OCI-LY1 (cell line): ENCODE measurements around the gene P2RY12.

Experiments
- H2AFZ ChIP-seq: fragments of 200-600 bp; sonication (generic), shearing (Covaris generic); 2 replicates; pipeline ENCODE4 v1.6.0; 2014; ENCODE audit warnings: antibody characterized with exemption, mild to moderate bottlenecking, low read length
- H3F3A ChIP-seq: fragments of 200-600 bp; sonication (generic), shearing (Covaris generic); 2 replicates; pipeline ENCODE4 v1.6.0; 2014; ENCODE audit warnings: mild to moderate bottlenecking, antibody characterized with exemption, low read length, moderate library complexity; ENCODE audit not compliant: insufficient read depth
- H3K27ac ChIP-seq: fragments of 200-600 bp; sonication (generic); 2 replicates; pipeline ENCODE4 v1.5.1; 2014; ENCODE audit warnings: low read length, mixed run types, mild to moderate bottlenecking, low read depth; ENCODE audit not compliant: poor library complexity, severe bottlenecking
- H3K27me3 ChIP-seq: fragments of 200-600 bp; sonication (generic); 2 replicates; pipeline ENCODE4 v1.6.0; 2014; ENCODE audit warnings: antibody characterized with exemption, mild to moderate bottlenecking, low read length, moderate library complexity; ENCODE audit not compliant: insufficient read depth
- H3K36me3 ChIP-seq: fragments of 200-600 bp; sonication (generic); 2 replicates; pipeline ENCODE4 v1.6.1; 2014; ENCODE audit warnings: mild to moderate bottlenecking, antibody characterized with exemption, low read length, moderate library complexity, mixed read lengths; ENCODE audit not compliant: insufficient read depth
- H3K4me1 ChIP-seq: fragments of 200-600 bp; sonication (generic); 2 replicates; pipeline ENCODE4 v1.5.1; 2014; ENCODE audit warnings: mild to moderate bottlenecking, low read length, moderate library complexity; ENCODE audit not compliant: insufficient read depth, severe bottlenecking
- H3K4me2 ChIP-seq: fragments of 200-600 bp; sonication (generic), shearing (Covaris generic); 2 replicates; pipeline ENCODE4 v1.6.1; 2014; ENCODE audit warnings: low read length
- H3K4me3 ChIP-seq: fragments of 200-600 bp; sonication (generic); 2 replicates; pipeline ENCODE4 v1.5.1; 2014; ENCODE audit warnings: low read length, low read depth, mild to moderate bottlenecking, mixed read lengths; ENCODE audit not compliant: poor library complexity, severe bottlenecking
- H3K79me2 ChIP-seq: fragments of 200-600 bp; shearing (Covaris generic); 2 replicates; pipeline ENCODE4 v1.6.1; 2016; ENCODE audit warnings: mixed run types, low read length, mixed read lengths; ENCODE audit not compliant: insufficient read depth
- H3K9ac ChIP-seq: fragments of 200-600 bp; sonication (generic), shearing (Covaris generic); 2 replicates; pipeline ENCODE4 v1.6.1; 2014; ENCODE audit warnings: mild to moderate bottlenecking, low read length, mixed read lengths
- H3K9me2 ChIP-seq: fragments of 200-600 bp; sonication (generic), shearing (Covaris generic); 2 replicates; pipeline ENCODE4 v1.6.1; 2014; ENCODE audit warnings: low read depth, mild to moderate bottlenecking, low read length, mixed read lengths
- H3K9me3 ChIP-seq: fragments of 200-600 bp; shearing (Covaris generic); 2 replicates; pipeline ENCODE4 v1.6.1; 2014; ENCODE audit warnings: low read length, mixed read lengths
- H4K20me1 ChIP-seq: fragments of 200-600 bp; sonication (generic), shearing (Covaris generic); 2 replicates; pipeline ENCODE4 v1.6.0; 2016; ENCODE audit warnings: mild to moderate bottlenecking, low read length; ENCODE audit not compliant: insufficient read depth
- CTCF ChIP-seq: fragments of 200-600 bp; sonication (generic), shearing (Covaris generic); IDR thresholded peaks from 2 replicates; pipeline ENCODE4 v1.5.1; 2017; ENCODE audit warnings: mild to moderate bottlenecking, antibody characterized with exemption, low read length, moderate library complexity, mixed read lengths
- EZH2 ChIP-seq: fragments of 200-600 bp; sonication (generic), shearing (Covaris generic); IDR thresholded peaks from 2 replicates; pipeline ENCODE4 v1.8.0; 2017; ENCODE audit warnings: borderline replicate concordance, mixed run types, mild to moderate bottlenecking, antibody characterized with exemption, low read length, moderate library complexity, mixed read lengths

Gene P2RY12

GRCh38 chr3:151290673-151291072, 93.9 kb downstream of the P2RY12 start:
- Histone ChIP-seq H3K9me3 (no peaks in the 10 kb centered on the region), H3K79me2 (no peaks in the 10 kb centered on the region), H2AFZ (no peak overlapping the region), H3K4me3 (no peak overlapping the region), H3K4me1 (no peaks in the 10 kb centered on the region), H3K4me2 (no peak overlapping the region), H3F3A (no peaks in the 10 kb centered on the region), H3K36me3 (no peaks in the 10 kb centered on the region), H4K20me1 (no peaks in the 10 kb centered on the region), H3K27ac (no peak overlapping the region), H3K9ac (no peak overlapping the region), H3K9me2 (no peaks in the 10 kb centered on the region), H3K27me3 (no peaks in the 10 kb centered on the region)
- no peak for TF ChIP-seq EZH2
- peak; percentile 51; the same call in 1 of the 2 replicates for TF ChIP-seq CTCF

- H3K27ac ChIP-seq, result no peak overlapping the region
- H4K20me1 ChIP-seq, result no peaks in the 10 kb centered on the region
- H3K4me3 ChIP-seq, result no peak overlapping the region
- H3K4me2 ChIP-seq, result no peak overlapping the region
- no peaks in the 10 kb centered on the region for H3K4me1 ChIP-seq
- no peaks in the 10 kb centered on the region for H3K36me3 ChIP-seq
- no peak overlapping the region for H3K9ac ChIP-seq
- TF ChIP-seq EZH2 (no peak), CTCF (no peak)
- H3K9me2 ChIP-seq, result no peaks in the 10 kb centered on the region
- H3K27me3 ChIP-seq, result no peaks in the 10 kb centered on the region
- H3K9me3 ChIP-seq, result no peaks in the 10 kb centered on the region
- H2AFZ ChIP-seq, result no peak overlapping the region
- H3F3A ChIP-seq, result no peaks in the 10 kb centered on the region
- H3K79me2 ChIP-seq, result no peaks in the 10 kb centered on the region
Measured at GRCh38 chr3:151289445-151289844, 95.1 kb downstream of the P2RY12 start.
